ENCODE data around the gene SMC4. TPM values are rescaled to one million over a fixed set of nuclear protein-coding genes. Genes with fewer than 3 reads are reported as not detected.
A peak's percentile ranks its signal among the peaks of the same experiment; 100 is the strongest.
"Not testable (repeated sequence)": the region's sequence is repeated elsewhere in the genome, so short reads cannot be mapped to it uniquely, and the experiment has no call there.

The SMC4 gene
- 10 to 100 TPM; 36.3 to 54.1 (median 36.8) TPM for total RNA-seq
- long read RNA-seq, donor 1, partial matches to known transcripts: 5 of 7 reads
- long read RNA-seq, donor 1, other reads (novel, unspliced or antisense): 1 of 7 reads
- long read RNA-seq, donor 2, partial matches to known transcripts: 31 of 41 reads
- long read RNA-seq, donor 2, other reads (novel, unspliced or antisense): 10 of 41 reads

- Histone ChIP-seq H3K36me3 (ENCODE audit: low read depth) (no peaks in the 10 kb centered on the region), H3K4me3 (peak within 1 kb of the TSS; percentile 48), H3K4me1 (ENCODE audit: low read depth) (peaks cover 3% of the 10 kb centered on the region), H3K9me3 (no peaks in the 10 kb centered on the region)
- ATAC-seq (peak; percentile 96), DNase-seq (peak; percentile 97 to 98 (median 98))
- intact Hi-C loops (cut with DNase I, micrococcal nuclease): no loop called here
- no peak for TF ChIP-seq CTCF (IDR thresholded peaks at IDR 0.05)
Observed at GRCh38 chr3:160399125-160400029, at the start of gene SMC4, which contains the start of gene IFT80. Gene SMC4 (plus strand): TSS chr3:160399650. CDS start chr3:160400827, 1,177 bp downstream. Gene IFT80 (minus strand): TSS chr3:160399225. CDS start chr3:160384600, 14,625 bp downstream.

GRCh38 chr3:160355826-160356225 lies 43.6 kb upstream of the SMC4 start:
- no peak overlapping the region for H3K4me3 ChIP-seq
- no peak for TF ChIP-seq CTCF (IDR thresholded peaks at IDR 0.05)
- intact Hi-C loops (cut with DNase I, micrococcal nuclease): no loop called here
- H3K4me1 ChIP-seq (ENCODE audit: low read depth): no peaks in the 10 kb centered on the region
- DNase-seq: no peak
- no peaks in the 10 kb centered on the region for H3K9me3 ChIP-seq
- ATAC-seq: no peak
- H3K36me3 ChIP-seq (ENCODE audit: low read depth): no peaks in the 10 kb centered on the region

- H3K4me3 ChIP-seq; H3K9me3 ChIP-seq; ATAC-seq; intact Hi-C loops (cut with DNase I, micrococcal nuclease); H3K4me1 ChIP-seq (ENCODE audit: low read depth); DNase-seq; H3K36me3 ChIP-seq (ENCODE audit: low read depth): not testable (repeated sequence)
Observed at GRCh38 chr3:160362896-160363295, 36.6 kb upstream of the SMC4 start.

- Histone ChIP-seq H3K4me1 (ENCODE audit: low read depth) (no peaks in the 10 kb centered on the region), H3K9me3 (no peaks in the 10 kb centered on the region), H3K4me3 (no peak overlapping the region), H3K36me3 (ENCODE audit: low read depth) (no peaks in the 10 kb centered on the region)
- TF ChIP-seq CTCF (IDR thresholded peaks at IDR 0.05): no peak
- DNase-seq (no peak), ATAC-seq (no peak)
- intact Hi-C loops (cut with DNase I, micrococcal nuclease): no loop called here
Observed at GRCh38 chr3:160365869-160366522, 33.5 kb upstream of the SMC4 start.

- H3K4me1 ChIP-seq (ENCODE audit: low read depth): no peaks in the 10 kb centered on the region
- H3K4me3 ChIP-seq: no peak overlapping the region
- H3K9me3 ChIP-seq: no peaks in the 10 kb centered on the region
- ATAC-seq (no peak), DNase-seq (no peak)
- intact Hi-C loops (cut with DNase I, micrococcal nuclease): no loop called here
- no peaks in the 10 kb centered on the region for H3K36me3 ChIP-seq (ENCODE audit: low read depth)
- TF ChIP-seq CTCF (IDR thresholded peaks at IDR 0.05): no peak
Observed at GRCh38 chr3:160368804-160369203, 30.6 kb upstream of the SMC4 start.

- H3K36me3 ChIP-seq (ENCODE audit: low read depth): no peaks in the 10 kb centered on the region
- TF ChIP-seq CTCF (IDR thresholded peaks at IDR 0.05): no peak
- intact Hi-C loops (cut with DNase I, micrococcal nuclease): no loop called here
- H3K9me3 ChIP-seq: no peaks in the 10 kb centered on the region
- DNase-seq (no peak), ATAC-seq (no peak)
- H3K4me3 ChIP-seq: no peak overlapping the region
- no peaks in the 10 kb centered on the region for H3K4me1 ChIP-seq (ENCODE audit: low read depth)
Observed at GRCh38 chr3:160369784-160370183, 29.7 kb upstream of the SMC4 start.
